Thyroid gland (tissue), 4 donors: ENCODE results near the gene POSTN.

ENCODE experiments used
- POLR2A ChIP-seq, 2 donors: fragments of 450-650 bp; IDR thresholded peaks; one replicate each; pipeline ENCODE4 v1.6.1; 2017; ENCODE audit warnings: antibody characterized with exemption in 2 of 2, mild to moderate bottlenecking in 2 of 2, moderate library complexity in 1 of 2
- TF ChIP-seq, protein P1 (sequence below), 6 experiments: fragments of 200-600 bp in 3 of 6; fragments of 450-650 bp in 3 of 6; sonication (generic) in 3 of 6; IDR thresholded peaks; one replicate each; pipeline ENCODE4 v1.5.1; 2016 to 2019; ENCODE audit warnings: antibody characterized with exemption in 6 of 6, mild to moderate bottlenecking in 2 of 6, inconsistent platforms in 1 of 6, moderate library complexity in 1 of 6

DNA sequence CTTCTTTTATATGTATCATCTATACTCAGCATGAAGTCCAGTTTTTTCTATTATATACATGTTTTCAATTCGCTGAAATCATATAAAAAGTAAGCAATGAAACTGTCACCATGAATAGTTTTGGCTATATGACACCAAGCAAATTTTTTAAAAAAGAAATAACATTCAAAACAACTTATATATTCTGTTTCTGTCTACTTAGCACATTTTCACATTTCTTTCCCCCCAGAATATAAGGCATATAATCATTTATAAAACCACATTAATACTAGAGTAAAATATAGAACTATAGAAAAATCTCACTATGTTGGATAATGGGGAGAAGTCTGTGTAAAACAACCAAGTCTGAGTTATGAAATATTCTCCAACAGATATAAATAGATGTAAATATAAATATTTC is 33.1 kb downstream of the POSTN start:
- TF ChIP-seq, protein P1, sequence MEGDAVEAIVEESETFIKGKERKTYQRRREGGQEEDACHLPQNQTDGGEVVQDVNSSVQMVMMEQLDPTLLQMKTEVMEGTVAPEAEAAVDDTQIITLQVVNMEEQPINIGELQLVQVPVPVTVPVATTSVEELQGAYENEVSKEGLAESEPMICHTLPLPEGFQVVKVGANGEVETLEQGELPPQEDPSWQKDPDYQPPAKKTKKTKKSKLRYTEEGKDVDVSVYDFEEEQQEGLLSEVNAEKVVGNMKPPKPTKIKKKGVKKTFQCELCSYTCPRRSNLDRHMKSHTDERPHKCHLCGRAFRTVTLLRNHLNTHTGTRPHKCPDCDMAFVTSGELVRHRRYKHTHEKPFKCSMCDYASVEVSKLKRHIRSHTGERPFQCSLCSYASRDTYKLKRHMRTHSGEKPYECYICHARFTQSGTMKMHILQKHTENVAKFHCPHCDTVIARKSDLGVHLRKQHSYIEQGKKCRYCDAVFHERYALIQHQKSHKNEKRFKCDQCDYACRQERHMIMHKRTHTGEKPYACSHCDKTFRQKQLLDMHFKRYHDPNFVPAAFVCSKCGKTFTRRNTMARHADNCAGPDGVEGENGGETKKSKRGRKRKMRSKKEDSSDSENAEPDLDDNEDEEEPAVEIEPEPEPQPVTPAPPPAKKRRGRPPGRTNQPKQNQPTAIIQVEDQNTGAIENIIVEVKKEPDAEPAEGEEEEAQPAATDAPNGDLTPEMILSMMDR (IDR thresholded peaks at IDR 0.05) = no peak
- no peak for TF ChIP-seq POLR2A (IDR thresholded peaks at IDR 0.05)
